ENCODE data around the gene SYAP1. TPM values are rescaled to one million over a fixed set of nuclear protein-coding genes. Genes with fewer than 3 reads are reported as not detected.

The SYAP1 gene, protein sequence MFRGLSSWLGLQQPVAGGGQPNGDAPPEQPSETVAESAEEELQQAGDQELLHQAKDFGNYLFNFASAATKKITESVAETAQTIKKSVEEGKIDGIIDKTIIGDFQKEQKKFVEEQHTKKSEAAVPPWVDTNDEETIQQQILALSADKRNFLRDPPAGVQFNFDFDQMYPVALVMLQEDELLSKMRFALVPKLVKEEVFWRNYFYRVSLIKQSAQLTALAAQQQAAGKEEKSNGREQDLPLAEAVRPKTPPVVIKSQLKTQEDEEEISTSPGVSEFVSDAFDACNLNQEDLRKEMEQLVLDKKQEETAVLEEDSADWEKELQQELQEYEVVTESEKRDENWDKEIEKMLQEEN
- 10 to 100 TPM; 36.3 to 40.6 (median 38.7) TPM for total RNA-seq (2021; fragmentation: NEBNext Ultra II Directional; extraction: Animal tissue kit (Norgen Biotek cat#: 25700))
- long read RNA-seq, full-length matches to known transcripts: 121 of 154 reads
- long read RNA-seq, partial matches to known transcripts: 24 of 154 reads
- long read RNA-seq, other reads (novel, unspliced or antisense): 9 of 154 reads

GRCh38 chrX:16719334-16720084, at the start of gene SYAP1:
TSS of gene SYAP1 (plus strand) at chrX:16719612. CDS start at chrX:16719725, 113 bp downstream.
- H3K4me3 Mint-ChIP-seq: peak within 1 kb of the TSS; percentile 92
- H3K4me1 Mint-ChIP-seq (ENCODE audit: low read depth): peaks cover 30% of the 10 kb centered on the region
- DNase-seq: peak; percentile 95
- no peak for TF ChIP-seq CTCF (IDR thresholded peaks at IDR 0.05)
- no peaks in the 10 kb centered on the region for H3K27me3 Mint-ChIP-seq (ENCODE audit: insufficient read depth)
- peak within 1 kb of the TSS; percentile 100 for H3K27ac Mint-ChIP-seq
- H3K9me3 Mint-ChIP-seq: no peaks in the 10 kb centered on the region
- peaks cover 15% of the 10 kb centered on the region for H3K36me3 Mint-ChIP-seq (ENCODE audit: low read depth)

DNA sequence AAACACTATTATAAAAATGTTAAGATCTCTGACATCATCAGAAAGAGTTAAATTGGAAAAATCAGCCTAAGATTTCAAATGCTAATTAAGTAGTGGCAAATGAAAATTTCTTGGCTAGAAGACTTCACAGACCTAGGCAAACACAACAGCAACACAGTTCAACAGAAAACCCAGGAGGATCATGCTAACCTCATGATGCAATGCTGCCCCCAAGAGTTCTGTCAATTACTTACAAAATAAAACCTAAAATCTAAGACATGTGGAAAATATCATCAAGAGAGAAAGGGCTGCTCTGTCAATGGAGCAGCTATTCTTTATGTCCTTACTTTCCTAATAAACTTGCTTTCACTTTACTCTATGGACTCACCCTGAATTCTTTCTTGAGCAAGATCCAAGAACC, 48.4 kb upstream of the SYAP1 start:
- Mint-ChIP-seq H3K27ac (0 out of 2 replicates have a peak overlapping the region, but pooled peaks have one; percentile 4), H3K27me3 (ENCODE audit: insufficient read depth) (no peaks in the 10 kb centered on the region; the same call in 1 of the 2 replicates), H3K4me3 (no peak overlapping the region), H3K9me3 (no peaks in the 10 kb centered on the region), H3K36me3 (ENCODE audit: low read depth) (0 out of 2 replicates have a peak, but pooled peaks cover 2% of the 10 kb centered on the region), H3K4me1 (ENCODE audit: low read depth) (peaks cover 14% of the 10 kb centered on the region)
- no peak for DNase-seq
- peak; percentile 64 for TF ChIP-seq CTCF (IDR thresholded peaks at IDR 0.05)

GRCh38 chrX:16678689-16679088, 40.7 kb upstream of the SYAP1 start:
- H3K4me3 Mint-ChIP-seq: no peak overlapping the region
- DNase-seq: no peak
- no peaks in the 10 kb centered on the region for H3K9me3 Mint-ChIP-seq
- no peaks in the 10 kb centered on the region for H3K36me3 Mint-ChIP-seq (ENCODE audit: low read depth)
- no peak overlapping the region for H3K27ac Mint-ChIP-seq
- no peaks in the 10 kb centered on the region; the same call in 1 of the 2 replicates for H3K27me3 Mint-ChIP-seq (ENCODE audit: insufficient read depth)
- TF ChIP-seq CTCF (IDR thresholded peaks at IDR 0.05): no peak
- no peaks in the 10 kb centered on the region for H3K4me1 Mint-ChIP-seq (ENCODE audit: low read depth)

DNA sequence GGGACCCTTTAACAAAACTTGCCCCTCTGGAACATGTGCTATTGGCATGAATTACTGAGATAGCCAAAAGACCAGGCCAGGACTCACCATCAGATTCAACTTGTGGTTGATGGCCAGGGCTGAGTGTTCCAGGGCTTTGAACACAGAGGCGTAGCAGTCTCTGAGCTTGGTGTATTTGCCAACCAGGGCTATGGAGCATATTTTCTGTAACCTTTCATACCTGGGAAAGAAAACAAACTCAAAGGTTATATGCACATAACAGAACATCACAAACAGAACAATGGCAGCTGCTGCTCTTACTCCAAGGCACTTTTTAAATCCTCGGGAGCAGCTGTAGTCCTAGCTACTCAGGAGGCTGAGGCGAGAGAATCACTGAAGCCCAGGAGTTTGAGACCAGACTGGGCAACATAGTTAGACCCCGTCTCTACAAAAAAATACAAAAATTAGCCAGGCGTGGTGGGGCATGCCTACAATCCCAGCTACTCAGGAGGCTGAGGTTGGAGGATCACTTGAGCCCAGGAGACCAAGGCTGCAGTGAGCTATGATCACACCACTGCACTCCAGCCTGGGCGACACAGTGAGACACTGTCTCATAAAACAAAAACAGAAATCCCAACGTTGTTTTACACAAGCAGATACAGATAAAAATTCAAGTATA, 36.3 kb upstream of the SYAP1 start:
- Mint-ChIP-seq H3K4me1 (ENCODE audit: low read depth) (no peaks in the 10 kb centered on the region), H3K4me3 (no peak overlapping the region), H3K36me3 (ENCODE audit: low read depth) (no peaks in the 10 kb centered on the region), H3K9me3 (no peaks in the 10 kb centered on the region), H3K27me3 (ENCODE audit: insufficient read depth) (no peaks in the 10 kb centered on the region; the same call in 1 of the 2 replicates), H3K27ac (no peak overlapping the region)
- TF ChIP-seq CTCF (IDR thresholded peaks at IDR 0.05): no peak
- no peak for DNase-seq

DNA sequence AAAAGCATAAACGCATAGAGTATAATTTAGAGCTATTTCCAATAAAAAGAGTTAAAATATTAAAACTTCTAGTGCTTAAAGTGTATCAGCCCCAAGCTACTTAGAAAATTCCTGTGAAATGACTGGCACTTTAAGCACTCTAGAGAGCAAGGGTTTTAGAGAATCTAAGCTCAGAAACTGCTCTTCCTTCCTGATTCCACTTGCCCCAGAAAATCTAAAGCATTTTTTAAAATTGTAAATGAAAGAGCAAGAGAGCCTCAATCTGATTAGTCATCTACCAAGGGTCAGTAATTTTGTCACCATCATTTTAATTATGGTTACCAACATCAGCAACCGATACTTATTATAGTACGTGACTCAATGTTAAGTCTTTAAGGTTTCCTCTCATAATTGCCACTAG, 31.9 kb upstream of the SYAP1 start:
- no peak for TF ChIP-seq CTCF (IDR thresholded peaks at IDR 0.05)
- DNase-seq: peak; percentile 64
- Mint-ChIP-seq H3K27ac (no peak overlapping the region; the same call in 1 of the 2 replicates), H3K4me3 (no peak overlapping the region), H3K9me3 (no peaks in the 10 kb centered on the region), H3K36me3 (ENCODE audit: low read depth) (no peaks in the 10 kb centered on the region), H3K4me1 (ENCODE audit: low read depth) (no peaks in the 10 kb centered on the region), H3K27me3 (ENCODE audit: insufficient read depth) (no peaks in the 10 kb centered on the region)
